Testis (tissue), 3 donors: ENCODE measurements around the gene HMOX1. TPM values are rescaled to one million over a fixed set of nuclear protein-coding genes. Genes with fewer than 3 reads are reported as not detected.

Source experiments
- DNase-seq: peaks from one replicate; pipeline ENCODE4 v3.0.0-alpha.2; 2019
- H3K27ac ChIP-seq, 2 donors: fragments of 200-600 bp; sonication (generic); one replicate each; pipeline ENCODE4 v1.5.1; 2019
- H3K27me3 ChIP-seq: fragments of 200-600 bp; sonication (generic); one replicate; pipeline ENCODE4 v1.5.1; 2019
- H3K36me3 ChIP-seq: fragments of 200-600 bp; sonication (generic); one replicate; pipeline ENCODE4 v1.5.1; 2017; ENCODE audit warnings: low read depth; ENCODE audit errors: missing control alignments
- H3K4me1 ChIP-seq: fragments of 200-600 bp; sonication (generic); one replicate; pipeline ENCODE4 v1.5.1; 2019
- H3K4me3 ChIP-seq, 2 donors: fragments of 200-600 bp; sonication (generic); one replicate each; pipeline ENCODE4 v1.5.1; 2017 to 2019
- H3K9me3 ChIP-seq: fragments of 200-600 bp; sonication (generic); one replicate; pipeline ENCODE4 v1.5.1; 2017
- POLR2A ChIP-seq: fragments of 450-650 bp; IDR thresholded peaks from one replicate; pipeline ENCODE4 v1.6.1; 2017; ENCODE audit warnings: antibody characterized with exemption, mild to moderate bottlenecking, moderate library complexity
- WGBS, 2 donors: methylation state at CpG; one replicate each; pipeline ENCODE4 v1.1.5; 2018; 5-methylcytosine and 5-hydroxymethylcytosine counted together
- intact Hi-C: fragments of 100-400 bp; cut with DNase I; formaldehyde crosslinking; loops from one replicate; pipeline ENCODE4 v1.15.1; 2023; ENCODE audit warnings: low total_unique reads
- polyA plus RNA-seq: library from polyadenylated mRNA; stranded (reverse); fragments of 350-450 nt; fragmentation: Illumina TruSeq; extraction: RNeasy Lipid Tissue Mini Kit (QIAGEN cat#74804); gene quantifications from one replicate; pipeline ENCODE4 v1.2.3, GENCODE V29; 2014; ENCODE audit warnings: low read depth, low replicate concordance; ENCODE audit not compliant: insufficient read depth
- total RNA-seq, 2 donors: library from RNA; depleted of rRNA; stranded (reverse); fragments of >200 nt; gene quantifications; one replicate each; pipeline ENCODE4 v1.2.3, GENCODE V29; 2016
- TF ChIP-seq, protein P1 (sequence below), 3 experiments: fragments of 450-650 bp in 2 of 3; fragments of 200-600 bp in 1 of 3; sonication (generic) in 1 of 3; IDR thresholded peaks; one replicate each; pipeline ENCODE4 v1.5.1; 2016 to 2019; ENCODE audit warnings: antibody characterized with exemption in 3 of 3, mild to moderate bottlenecking in 2 of 3, moderate library complexity in 1 of 3

Gene HMOX1
- total and polyA plus RNA-seq, 3 donors from 2014 or later = 22.0 to 37.8 (median 35.2) TPM

DNA sequence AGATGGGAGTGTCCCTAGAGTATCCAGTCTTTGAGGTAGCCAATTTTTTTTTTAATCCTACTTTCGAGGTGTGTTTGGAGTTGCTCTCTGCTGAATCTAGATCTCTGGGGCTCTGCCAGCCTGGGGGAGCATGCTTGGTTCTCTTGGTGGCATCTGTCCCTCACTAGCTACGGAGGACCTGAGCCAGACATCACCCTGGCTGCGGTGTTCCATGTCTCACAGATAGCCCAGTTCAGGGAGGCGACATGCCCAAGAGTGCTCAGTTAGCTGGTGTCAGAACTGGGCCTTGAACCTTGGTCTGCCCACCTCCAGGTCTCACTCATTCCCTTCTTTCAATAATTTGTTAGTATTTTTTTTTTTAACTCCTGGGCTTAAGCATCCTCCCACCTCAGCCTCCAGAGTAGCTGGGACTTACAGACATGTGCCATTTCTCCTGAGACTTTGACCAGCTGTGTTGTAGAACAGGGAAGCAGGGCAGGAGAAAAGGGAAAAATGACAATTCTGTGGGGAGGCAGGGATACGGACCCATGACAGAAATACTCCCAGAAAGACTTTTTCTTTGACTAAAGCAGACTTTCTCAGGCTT, 621 bp downstream of the HMOX1 start:
- H3K27me3 ChIP-seq = no peaks in the 10 kb centered on the region
- peaks cover 49% of the 10 kb centered on the region for H3K4me1 ChIP-seq
- no peaks in the 10 kb centered on the region for H3K9me3 ChIP-seq
- DNase-seq = peak; percentile 57
- TF ChIP-seq, protein P1, sequence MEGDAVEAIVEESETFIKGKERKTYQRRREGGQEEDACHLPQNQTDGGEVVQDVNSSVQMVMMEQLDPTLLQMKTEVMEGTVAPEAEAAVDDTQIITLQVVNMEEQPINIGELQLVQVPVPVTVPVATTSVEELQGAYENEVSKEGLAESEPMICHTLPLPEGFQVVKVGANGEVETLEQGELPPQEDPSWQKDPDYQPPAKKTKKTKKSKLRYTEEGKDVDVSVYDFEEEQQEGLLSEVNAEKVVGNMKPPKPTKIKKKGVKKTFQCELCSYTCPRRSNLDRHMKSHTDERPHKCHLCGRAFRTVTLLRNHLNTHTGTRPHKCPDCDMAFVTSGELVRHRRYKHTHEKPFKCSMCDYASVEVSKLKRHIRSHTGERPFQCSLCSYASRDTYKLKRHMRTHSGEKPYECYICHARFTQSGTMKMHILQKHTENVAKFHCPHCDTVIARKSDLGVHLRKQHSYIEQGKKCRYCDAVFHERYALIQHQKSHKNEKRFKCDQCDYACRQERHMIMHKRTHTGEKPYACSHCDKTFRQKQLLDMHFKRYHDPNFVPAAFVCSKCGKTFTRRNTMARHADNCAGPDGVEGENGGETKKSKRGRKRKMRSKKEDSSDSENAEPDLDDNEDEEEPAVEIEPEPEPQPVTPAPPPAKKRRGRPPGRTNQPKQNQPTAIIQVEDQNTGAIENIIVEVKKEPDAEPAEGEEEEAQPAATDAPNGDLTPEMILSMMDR (IDR thresholded peaks at IDR 0.05) = no peak
- no peak for TF ChIP-seq POLR2A
- intact Hi-C loops = no loop called here
- WGBS, 2 donors = 35 to 36% methylated on average over 5 of the region's 5 CpGs
- H3K27ac ChIP-seq = peak overlapping the region; percentile 56 to 71
- H3K4me3 ChIP-seq = peak overlapping the region; percentile 59 to 74
- no peaks in the 10 kb centered on the region for H3K36me3 ChIP-seq

DNA sequence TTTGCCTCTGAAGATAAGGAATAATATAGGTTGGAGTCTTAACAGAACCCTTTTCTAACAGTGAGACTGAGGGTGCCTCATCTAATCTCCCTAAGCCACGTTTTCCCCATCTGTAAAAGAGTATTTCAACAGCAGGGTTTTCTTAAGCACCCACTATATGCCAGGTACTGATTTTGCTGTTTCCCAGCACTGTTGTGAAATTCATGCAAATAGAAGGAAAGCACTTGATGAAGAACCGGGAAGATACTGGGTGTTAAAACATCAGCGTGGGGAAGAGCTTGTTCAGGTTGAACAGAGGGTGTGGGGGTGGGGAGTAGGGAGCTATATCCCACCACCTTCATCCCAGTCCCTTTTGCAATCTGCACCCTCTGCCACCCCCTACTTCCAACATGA, 2.8 kb downstream of the HMOX1 start:
- Histone ChIP-seq H3K36me3 (no peaks in the 10 kb centered on the region), H3K4me1 (peaks cover 28% of the 10 kb centered on the region), H3K27me3 (no peaks in the 10 kb centered on the region), H3K27ac (no peak overlapping the region), H3K9me3 (no peaks in the 10 kb centered on the region), H3K4me3 (no peak overlapping the region)
- TF ChIP-seq POLR2A = no peak
- TF ChIP-seq, protein P1 (IDR thresholded peaks at IDR 0.05) = no peak
- WGBS, 2 donors = 79 to 88% methylated on average over 3 of the region's 3 CpGs
- DNase-seq = no peak
- intact Hi-C loops = no loop called here

DNA sequence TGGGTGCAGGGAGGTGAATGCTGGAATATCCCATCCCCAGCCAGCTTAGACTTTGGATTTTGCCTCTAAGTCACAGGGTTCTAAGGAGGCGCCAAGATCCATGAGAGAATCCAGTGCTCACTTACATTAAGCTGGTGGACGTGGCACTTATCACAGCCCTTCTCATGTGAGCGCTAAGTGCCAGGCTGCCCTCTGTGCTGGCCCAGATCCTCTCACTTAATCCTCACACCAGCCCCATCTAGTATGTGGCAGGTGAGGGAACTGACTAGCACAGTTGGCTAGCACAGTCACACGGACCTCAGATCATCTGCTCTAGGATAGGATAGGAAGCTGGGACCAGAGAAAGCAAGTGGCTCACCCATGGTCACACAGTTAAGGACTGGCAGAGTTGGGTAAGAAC, 3.6 kb downstream of the HMOX1 start:
- Histone ChIP-seq H3K9me3 (no peaks in the 10 kb centered on the region), H3K36me3 (no peaks in the 10 kb centered on the region), H3K27me3 (no peaks in the 10 kb centered on the region), H3K27ac (no peak overlapping the region), H3K4me3 (no peak overlapping the region), H3K4me1 (peaks cover 20% of the 10 kb centered on the region)
- no peak for DNase-seq
- no peak for TF ChIP-seq POLR2A
- TF ChIP-seq, protein P1 (IDR thresholded peaks at IDR 0.05) = no peak
- intact Hi-C loops = no loop called here
- whole genome bisulfite sequencing, 2 donors = 78 to 79% methylated on average over 4 of the region's 4 CpGs

DNA sequence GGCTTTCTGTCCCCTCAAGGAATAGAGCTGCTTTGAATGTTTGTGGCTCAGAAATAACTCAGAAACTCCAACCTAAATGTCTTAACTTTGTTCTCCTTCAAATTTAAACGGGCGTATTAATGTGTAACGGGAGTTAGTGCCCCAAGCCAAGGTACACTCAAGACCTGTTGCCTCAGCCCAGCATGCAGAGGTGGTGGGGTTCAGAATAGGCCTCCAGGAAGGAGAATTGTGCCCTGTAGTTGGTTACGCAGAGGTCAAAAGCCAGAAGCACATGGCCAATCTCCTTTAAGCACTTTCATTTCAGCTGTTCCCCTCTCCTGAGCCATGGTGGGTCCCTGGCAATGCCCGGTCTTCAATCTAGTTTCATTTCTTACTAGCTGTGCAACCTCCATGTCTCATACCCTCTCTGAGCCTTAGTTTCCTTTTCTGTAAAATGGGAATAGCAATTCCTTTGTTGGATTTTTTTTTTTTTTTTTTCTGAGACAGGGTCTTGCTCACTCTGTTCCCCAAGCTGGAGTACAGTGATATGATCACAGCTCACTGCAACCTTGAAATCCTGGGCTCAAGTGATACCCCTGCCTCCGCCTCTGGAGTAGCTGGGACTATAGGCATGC, 4.2 kb downstream of the HMOX1 start:
- peaks cover 20% of the 10 kb centered on the region for H3K4me1 ChIP-seq
- intact Hi-C loops = no loop called here
- no peak overlapping the region for H3K27ac ChIP-seq
- no peaks in the 10 kb centered on the region for H3K9me3 ChIP-seq
- no peaks in the 10 kb centered on the region for H3K36me3 ChIP-seq
- H3K27me3 ChIP-seq = no peaks in the 10 kb centered on the region
- no peak overlapping the region for H3K4me3 ChIP-seq
- 89 to 90% methylated on average over 6 of the region's 6 CpGs for WGBS, 2 donors
- no peak for DNase-seq
- TF ChIP-seq POLR2A = no peak
- TF ChIP-seq, protein P1 (IDR thresholded peaks at IDR 0.05) = no peak
